ENCODE data around the gene PTPRC.

The PTPRC gene, protein sequence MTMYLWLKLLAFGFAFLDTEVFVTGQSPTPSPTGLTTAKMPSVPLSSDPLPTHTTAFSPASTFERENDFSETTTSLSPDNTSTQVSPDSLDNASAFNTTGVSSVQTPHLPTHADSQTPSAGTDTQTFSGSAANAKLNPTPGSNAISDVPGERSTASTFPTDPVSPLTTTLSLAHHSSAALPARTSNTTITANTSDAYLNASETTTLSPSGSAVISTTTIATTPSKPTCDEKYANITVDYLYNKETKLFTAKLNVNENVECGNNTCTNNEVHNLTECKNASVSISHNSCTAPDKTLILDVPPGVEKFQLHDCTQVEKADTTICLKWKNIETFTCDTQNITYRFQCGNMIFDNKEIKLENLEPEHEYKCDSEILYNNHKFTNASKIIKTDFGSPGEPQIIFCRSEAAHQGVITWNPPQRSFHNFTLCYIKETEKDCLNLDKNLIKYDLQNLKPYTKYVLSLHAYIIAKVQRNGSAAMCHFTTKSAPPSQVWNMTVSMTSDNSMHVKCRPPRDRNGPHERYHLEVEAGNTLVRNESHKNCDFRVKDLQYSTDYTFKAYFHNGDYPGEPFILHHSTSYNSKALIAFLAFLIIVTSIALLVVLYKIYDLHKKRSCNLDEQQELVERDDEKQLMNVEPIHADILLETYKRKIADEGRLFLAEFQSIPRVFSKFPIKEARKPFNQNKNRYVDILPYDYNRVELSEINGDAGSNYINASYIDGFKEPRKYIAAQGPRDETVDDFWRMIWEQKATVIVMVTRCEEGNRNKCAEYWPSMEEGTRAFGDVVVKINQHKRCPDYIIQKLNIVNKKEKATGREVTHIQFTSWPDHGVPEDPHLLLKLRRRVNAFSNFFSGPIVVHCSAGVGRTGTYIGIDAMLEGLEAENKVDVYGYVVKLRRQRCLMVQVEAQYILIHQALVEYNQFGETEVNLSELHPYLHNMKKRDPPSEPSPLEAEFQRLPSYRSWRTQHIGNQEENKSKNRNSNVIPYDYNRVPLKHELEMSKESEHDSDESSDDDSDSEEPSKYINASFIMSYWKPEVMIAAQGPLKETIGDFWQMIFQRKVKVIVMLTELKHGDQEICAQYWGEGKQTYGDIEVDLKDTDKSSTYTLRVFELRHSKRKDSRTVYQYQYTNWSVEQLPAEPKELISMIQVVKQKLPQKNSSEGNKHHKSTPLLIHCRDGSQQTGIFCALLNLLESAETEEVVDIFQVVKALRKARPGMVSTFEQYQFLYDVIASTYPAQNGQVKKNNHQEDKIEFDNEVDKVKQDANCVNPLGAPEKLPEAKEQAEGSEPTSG (N-terminal part only)

GRCh38 chr1:198638894-198639635, at the start of gene PTPRC:
TSS of gene PTPRC (plus strand) at chr1:198639040. CDS start at chr1:198639269, 229 bp downstream.
- no peak for TF ChIP-seq CTCF (conservative IDR thresholded peaks at IDR 0.05; ENCODE audit: control insufficient read depth, insufficient read depth, low read depth, low read length)
- no peak for DNase-seq (ENCODE audit: low read depth)
- no peak within 1 kb of the TSS for H3K4me3 ChIP-seq (ENCODE audit: control insufficient read depth, low read depth, low read length)

DNA sequence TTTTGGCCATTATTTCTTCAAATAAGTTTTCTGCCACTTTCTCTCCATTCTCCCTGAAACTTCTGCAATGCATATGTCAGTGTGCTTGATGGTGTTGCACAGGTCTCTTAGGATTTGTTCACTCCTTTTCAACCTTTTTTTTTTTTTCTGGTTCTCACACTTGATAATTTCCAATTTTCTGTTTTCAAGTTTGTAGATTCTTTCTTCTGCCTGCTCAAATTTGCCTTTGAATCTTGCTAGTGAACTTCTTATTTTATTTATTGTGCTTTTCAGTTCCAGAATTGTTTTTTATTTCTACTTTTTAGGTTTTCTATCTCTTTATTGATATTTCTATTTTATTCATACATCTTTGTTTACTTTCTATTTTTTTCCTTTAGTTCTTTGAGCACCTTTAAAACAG, 48.4 kb upstream of the PTPRC start:
- no peak overlapping the region for H3K4me3 ChIP-seq (ENCODE audit: control insufficient read depth, low read depth, low read length)
- no peak for TF ChIP-seq CTCF (conservative IDR thresholded peaks at IDR 0.05; ENCODE audit: control insufficient read depth, insufficient read depth, low read depth, low read length)
- DNase-seq (ENCODE audit: low read depth), result no peak

- no peak for TF ChIP-seq CTCF (conservative IDR thresholded peaks at IDR 0.05; ENCODE audit: control insufficient read depth, insufficient read depth, low read depth, low read length)
- no peak overlapping the region for H3K4me3 ChIP-seq (ENCODE audit: control insufficient read depth, low read depth, low read length)
- no peak for DNase-seq (ENCODE audit: low read depth)
These were observed 43.1 kb upstream of the PTPRC start for GRCh38 chr1:198595765-198596164.

GRCh38 chr1:198597690-198598430, 41.0 kb upstream of the PTPRC start:
- no peak for DNase-seq (ENCODE audit: low read depth)
- TF ChIP-seq CTCF (conservative IDR thresholded peaks at IDR 0.05; ENCODE audit: control insufficient read depth, insufficient read depth, low read depth, low read length), result no peak
- H3K4me3 ChIP-seq (ENCODE audit: control insufficient read depth, low read depth, low read length), result no peak overlapping the region

DNA sequence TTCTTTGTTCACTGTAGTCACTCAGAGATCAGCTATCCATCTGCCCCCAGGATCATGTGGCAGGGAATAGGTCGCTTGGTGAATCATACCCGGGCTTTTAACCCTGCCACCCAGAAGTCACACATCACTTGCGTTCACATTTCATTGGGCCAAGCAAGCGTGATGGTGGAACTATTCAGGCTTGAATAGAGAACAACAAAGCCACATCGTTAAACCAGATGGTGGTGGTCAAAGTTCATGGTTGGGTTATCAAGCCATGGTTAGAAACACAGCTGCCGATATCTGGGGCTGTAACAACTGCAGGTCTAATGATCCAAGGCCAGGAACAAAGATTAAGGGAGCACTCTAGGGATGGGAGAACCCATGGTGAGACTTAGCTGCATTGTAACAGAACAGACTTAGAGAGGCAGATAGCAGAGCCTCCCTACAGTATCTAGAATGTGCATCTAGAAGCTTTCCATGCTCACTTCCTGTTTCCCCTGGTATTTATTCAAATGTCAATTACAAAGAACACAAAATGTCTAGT, 40.0 kb upstream of the PTPRC start:
- no peak for TF ChIP-seq CTCF (conservative IDR thresholded peaks at IDR 0.05; ENCODE audit: control insufficient read depth, insufficient read depth, low read depth, low read length)
- DNase-seq (ENCODE audit: low read depth), result no peak
- H3K4me3 ChIP-seq (ENCODE audit: control insufficient read depth, low read depth, low read length), result no peak overlapping the region
